Hepatic stellate cell (primary cell): ENCODE measurements around the gene AHDC1.
A peak's percentile ranks its signal among the peaks of the same experiment; 100 is the strongest.
"Not testable (repeated sequence)": the region's sequence is repeated elsewhere in the genome, so short reads cannot be mapped to it uniquely, and the experiment has no call there.

Source experiments
- DNase-seq: peaks from one replicate; pipeline ENCODE4 v3.0.0; 2011; ENCODE audit warnings: low spot score

Gene AHDC1

GRCh38 chr1:27562021-27562420, 41.9 kb downstream of the AHDC1 start:
- no peak for DNase-seq

DNA sequence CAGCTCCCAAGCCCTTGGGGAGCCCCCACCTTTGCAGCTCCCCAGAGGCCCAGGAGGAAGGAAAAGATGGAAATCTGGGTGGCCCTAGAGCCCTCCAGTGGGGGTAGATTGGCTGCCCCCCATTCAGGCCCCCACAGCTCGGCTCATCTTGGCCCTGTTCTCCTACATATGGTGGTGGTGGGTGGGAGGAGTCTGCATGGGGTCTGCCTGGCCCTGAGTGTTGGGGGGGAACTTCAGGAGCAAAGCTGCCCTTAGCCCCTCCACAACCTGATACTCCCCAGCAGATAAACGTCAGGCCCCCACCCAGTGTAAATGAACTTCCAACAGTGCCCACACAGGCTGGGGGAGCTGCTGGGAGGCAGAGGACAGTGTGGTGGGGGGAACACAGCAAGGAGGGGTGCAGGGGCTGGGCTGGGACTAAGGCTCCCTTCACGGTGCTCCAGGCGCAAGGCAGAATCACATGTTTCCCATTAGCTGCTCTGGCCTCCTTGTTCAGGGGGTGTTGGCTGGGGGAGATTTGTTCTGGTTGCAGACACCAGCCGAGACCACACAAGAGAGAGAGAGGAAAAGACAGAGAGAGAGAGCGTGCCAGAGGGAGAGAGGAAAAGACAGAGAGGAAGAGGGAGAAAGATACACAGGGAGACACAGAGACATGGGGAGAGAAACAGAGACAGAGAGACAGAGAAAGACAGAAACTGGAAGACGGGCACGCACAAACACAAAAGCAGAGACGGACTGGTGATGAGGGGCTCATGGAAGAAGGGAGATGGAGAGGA, 42.6 kb downstream of the AHDC1 start:
- no peak for DNase-seq

GRCh38 chr1:27560268-27561123, 43.4 kb downstream of the AHDC1 start:
- no peak for DNase-seq

DNA sequence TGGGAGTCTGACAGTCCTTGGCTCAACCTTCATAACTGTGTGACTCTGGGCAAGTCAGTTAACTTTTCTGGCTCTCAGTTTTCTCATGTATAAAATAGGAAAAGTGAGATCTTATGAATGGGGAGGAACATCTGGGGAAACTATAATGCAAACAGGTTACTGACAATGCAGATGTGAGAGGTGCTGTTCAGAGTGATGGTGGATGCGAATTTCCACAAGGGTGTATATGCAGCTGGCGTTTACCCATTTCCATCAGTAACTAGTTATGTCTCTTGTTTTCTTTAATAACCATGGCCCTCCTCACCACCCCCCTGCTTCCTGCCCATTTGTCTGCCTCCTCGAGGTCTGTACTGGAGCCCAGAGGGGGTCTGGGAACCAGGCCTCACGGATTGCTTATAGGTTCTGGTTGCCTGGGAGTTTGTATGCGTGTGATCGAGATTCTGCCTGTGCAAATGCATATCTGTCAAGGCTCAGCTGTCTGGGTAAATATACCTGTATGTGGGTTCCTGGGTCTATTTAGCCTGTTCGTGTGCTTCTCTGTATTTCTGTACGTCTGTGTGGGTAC, 44.4 kb downstream of the AHDC1 start:
- DNase-seq: no peak

GRCh38 chr1:27557596-27558340, 46.2 kb downstream of the AHDC1 start:
- DNase-seq: no peak

DNA sequence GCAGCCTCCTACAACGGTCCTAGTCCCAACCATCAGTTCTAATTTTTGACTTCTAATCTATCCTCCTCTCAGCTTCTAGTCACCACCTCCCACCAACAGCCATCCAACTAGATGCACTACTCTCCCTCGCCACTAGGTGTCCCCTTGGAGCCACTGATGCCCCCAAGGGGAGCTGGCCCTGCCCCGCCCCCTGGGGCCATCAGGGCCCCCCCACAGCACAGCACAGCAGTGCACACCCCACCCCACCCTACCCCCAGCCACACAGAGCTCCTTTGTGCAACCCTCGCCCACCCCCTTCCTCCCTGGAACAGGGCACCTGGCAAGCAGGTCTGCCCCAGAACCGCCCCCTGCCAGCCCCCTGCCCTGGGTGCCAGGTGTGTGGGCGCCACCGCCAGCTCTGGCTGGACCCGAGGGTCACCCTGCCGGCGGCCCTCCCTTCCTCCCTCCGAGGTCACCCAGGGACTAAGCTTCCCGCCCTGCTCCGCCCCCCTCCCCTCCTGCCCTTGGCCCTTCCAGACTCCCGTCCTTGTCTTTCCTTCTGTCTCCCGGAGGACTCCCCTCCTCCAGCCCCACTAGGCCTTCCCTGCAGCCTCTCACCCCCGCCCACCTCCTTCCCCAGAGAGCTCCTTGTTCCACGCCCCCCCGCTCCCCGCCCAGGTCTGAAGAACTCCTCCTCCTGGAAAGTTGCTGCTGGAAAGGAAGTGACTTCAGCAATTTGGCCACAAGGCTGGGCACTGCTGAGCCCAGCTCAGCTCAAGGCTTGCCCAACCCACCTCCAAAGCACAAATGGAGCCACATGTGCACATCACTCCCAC, 47.0 kb downstream of the AHDC1 start:
- peak; percentile 99 for DNase-seq

DNA sequence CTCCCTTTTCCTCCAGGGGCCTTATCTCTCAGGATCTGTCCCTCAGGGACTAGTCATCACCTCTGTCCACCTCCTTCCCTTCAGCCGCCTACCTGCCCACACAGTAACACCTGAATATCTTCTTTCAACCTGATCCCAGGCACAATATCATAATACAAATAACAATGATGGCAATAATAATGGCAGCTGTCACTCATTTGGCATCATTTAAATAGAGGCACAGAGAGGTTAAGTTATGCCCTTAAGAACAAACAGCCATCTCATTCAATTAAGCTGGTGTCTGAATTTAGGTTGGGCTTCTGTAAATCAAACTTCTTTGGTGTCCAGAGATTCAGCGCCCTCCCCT, 47.5 kb downstream of the AHDC1 start:
- no peak for DNase-seq

DNA sequence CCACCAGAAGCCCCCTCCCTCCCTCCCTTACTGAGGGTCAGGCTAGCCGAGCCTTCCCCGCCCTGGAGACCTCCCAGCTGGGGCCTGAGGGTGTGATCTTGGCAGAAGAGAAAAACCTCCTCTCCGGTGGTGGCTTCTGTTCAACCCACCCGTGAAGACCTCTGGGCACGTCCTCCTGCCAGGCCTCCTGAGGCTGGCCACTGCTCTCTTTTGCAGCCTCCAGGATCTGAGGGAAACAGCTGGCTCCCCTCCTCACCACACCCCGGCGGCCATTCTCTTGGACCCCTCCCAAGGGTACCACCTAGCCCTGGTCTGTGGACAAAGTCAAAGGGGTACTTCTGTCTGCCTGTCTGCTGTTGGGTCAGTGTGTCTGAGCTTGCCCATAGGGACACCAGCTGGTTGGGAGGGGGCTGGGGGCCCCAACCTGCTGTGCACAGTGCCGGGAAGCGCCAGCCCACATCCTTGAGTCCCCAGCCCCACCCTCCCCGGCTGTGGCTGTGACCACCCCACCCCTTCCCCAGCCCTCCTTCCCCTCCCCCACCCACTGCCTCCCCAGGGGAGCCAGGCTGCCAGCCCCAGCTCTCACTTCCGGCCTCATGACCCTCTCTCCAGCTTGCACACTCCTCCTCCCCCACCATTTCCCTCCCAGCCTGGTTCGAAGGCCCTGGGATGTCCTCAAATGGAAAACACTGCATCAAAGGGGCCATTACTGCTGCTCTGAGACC, 48.1 kb downstream of the AHDC1 start:
- peak; percentile 82 for DNase-seq

- no peak for DNase-seq
Observed at GRCh38 chr1:27554759-27555699, 48.9 kb downstream of the AHDC1 start.

GRCh38 chr1:27554293-27554692, 49.7 kb downstream of the AHDC1 start:
- DNase-seq: no peak

DNA sequence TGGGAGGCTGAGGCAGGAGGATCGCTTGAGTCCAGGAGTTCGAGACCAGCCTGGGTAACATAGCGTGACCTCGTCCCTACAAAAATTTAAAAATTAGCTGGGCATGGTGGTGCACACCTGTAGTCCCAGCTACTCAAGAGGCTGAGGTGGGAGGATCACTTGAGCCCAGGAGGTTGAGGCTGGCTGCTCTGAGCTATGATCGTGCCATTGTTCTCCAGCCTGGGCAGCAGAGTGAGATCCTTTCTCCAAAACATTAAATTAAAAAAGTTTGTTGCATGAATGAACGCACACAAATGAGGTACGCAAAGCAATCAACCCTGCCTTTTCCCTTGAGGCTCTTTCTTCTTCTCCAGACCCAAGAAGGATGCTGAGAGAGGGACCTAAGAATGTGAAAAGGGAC, 50.1 kb downstream of the AHDC1 start:
- DNase-seq: not testable (repeated sequence)

DNA sequence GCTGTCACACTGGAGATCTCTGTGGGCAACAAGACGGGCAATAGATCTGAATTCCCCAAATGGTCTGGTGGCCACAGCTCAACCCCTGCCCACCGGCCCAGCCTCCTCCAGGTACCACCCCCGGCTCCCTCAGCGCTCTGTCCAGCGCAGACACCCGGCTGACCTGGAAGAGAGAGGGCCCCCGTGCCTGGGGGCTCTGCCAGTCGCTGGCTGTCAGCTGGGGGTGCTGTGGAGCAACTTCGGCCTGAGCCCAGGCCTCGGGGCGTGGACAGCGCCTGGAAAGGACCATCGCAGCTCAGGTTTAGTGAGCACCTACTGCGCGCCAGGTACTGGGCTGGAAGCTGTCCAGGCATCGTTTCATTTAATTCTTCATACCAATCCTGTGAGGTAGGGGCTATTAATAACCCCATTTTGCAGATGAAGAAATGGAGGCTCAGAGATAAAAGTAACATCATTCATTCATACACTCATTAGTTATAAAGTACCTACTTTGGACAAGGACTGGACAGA, 51.0 kb downstream of the AHDC1 start:
- no peak for DNase-seq

GRCh38 chr1:27551953-27552312, 52.0 kb downstream of the AHDC1 start:
- no peak for DNase-seq

GRCh38 chr1:27551170-27551952, 52.6 kb downstream of the AHDC1 start:
- no peak for DNase-seq

- DNase-seq: no peak
Observed at GRCh38 chr1:27550510-27551169, 53.3 kb downstream of the AHDC1 start.

- DNase-seq: no peak
Observed at GRCh38 chr1:27549807-27550408, 54.0 kb downstream of the AHDC1 start.

DNA sequence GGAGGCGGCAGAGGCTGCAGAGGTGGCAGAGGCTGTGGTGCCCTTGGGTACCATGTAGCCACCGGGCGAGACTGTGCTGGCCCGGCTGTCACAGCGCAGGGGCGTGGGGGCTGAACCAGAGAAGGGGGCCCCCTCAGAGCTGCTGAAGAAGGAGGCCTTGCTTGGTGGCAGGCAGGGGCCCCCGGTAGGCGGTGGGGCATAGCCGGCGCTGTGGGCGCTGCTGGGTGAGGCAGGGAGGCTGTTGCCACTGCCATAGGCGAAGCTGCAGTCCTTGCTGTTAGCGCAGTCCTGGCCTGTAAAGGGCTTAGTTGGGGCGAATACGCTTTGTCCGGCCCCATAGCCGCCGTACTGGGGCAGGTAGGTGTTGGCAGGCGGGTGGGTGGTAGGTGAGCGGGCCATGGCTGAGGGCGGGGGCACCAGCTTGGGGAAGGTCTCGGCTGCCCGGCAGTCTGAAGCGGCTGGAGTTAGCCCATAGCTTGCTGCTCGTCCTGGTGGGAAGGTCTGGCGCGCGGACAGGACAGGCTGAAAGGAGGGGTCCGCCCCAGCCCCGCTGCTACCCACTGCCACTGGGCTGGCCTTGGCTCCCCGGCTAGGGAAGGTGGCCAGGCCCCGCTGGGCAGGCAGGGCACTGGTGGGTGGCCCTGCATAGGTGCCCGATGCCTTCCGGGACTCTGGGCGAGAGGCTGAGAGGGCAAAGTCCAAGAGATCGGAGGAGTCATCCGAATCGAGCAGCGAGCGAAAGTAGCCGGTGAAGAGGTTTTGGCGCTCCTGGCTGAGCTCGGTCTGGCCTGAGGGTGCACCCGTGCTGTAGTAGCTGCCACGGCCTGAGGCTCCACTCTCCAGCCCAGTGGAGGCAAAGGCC, 54.9 kb downstream of the AHDC1 start:
- no peak for DNase-seq
